HFF-Myc (cell line): ENCODE data around the gene SLC6A20.

ENCODE experiments used
- DNase-seq: peaks from one replicate; pipeline ENCODE4 v3.0.0-alpha.2; 2011; ENCODE audit warnings: low read depth; ENCODE audit errors: extremely low read depth
- H3K4me3 ChIP-seq: replicated peaks from 2 replicates; pipeline ENCODE4 v1.5.1; 2011; ENCODE audit warnings: low read depth, mild to moderate bottlenecking, control low read depth, low read length
- TF ChIP-seq, protein P1 (sequence below): IDR thresholded peaks from 2 replicates; pipeline ENCODE4 v1.5.1; 2012; ENCODE audit warnings: mild to moderate bottlenecking, low read depth, low read length, control low read depth; ENCODE audit errors: missing control alignments

Gene SLC6A20

DNA sequence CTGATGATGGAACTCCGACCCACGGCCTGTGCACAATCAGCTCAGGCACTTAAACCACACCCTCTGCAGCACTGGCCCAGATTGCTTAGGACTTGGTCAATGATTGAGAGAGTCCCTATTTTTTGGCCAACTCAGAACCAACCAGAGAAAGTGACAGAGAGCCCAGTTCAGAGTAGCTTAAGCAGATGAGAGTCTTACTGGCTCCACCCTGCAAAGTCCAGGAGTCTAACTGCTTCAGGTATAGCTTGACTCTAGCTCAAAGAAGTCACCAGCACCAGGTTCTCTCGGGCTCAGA, 20.1 kb downstream of the SLC6A20 start:
- no peak overlapping the region for H3K4me3 ChIP-seq
- TF ChIP-seq, protein P1, sequence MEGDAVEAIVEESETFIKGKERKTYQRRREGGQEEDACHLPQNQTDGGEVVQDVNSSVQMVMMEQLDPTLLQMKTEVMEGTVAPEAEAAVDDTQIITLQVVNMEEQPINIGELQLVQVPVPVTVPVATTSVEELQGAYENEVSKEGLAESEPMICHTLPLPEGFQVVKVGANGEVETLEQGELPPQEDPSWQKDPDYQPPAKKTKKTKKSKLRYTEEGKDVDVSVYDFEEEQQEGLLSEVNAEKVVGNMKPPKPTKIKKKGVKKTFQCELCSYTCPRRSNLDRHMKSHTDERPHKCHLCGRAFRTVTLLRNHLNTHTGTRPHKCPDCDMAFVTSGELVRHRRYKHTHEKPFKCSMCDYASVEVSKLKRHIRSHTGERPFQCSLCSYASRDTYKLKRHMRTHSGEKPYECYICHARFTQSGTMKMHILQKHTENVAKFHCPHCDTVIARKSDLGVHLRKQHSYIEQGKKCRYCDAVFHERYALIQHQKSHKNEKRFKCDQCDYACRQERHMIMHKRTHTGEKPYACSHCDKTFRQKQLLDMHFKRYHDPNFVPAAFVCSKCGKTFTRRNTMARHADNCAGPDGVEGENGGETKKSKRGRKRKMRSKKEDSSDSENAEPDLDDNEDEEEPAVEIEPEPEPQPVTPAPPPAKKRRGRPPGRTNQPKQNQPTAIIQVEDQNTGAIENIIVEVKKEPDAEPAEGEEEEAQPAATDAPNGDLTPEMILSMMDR, result no peak
- no peak for DNase-seq

DNA sequence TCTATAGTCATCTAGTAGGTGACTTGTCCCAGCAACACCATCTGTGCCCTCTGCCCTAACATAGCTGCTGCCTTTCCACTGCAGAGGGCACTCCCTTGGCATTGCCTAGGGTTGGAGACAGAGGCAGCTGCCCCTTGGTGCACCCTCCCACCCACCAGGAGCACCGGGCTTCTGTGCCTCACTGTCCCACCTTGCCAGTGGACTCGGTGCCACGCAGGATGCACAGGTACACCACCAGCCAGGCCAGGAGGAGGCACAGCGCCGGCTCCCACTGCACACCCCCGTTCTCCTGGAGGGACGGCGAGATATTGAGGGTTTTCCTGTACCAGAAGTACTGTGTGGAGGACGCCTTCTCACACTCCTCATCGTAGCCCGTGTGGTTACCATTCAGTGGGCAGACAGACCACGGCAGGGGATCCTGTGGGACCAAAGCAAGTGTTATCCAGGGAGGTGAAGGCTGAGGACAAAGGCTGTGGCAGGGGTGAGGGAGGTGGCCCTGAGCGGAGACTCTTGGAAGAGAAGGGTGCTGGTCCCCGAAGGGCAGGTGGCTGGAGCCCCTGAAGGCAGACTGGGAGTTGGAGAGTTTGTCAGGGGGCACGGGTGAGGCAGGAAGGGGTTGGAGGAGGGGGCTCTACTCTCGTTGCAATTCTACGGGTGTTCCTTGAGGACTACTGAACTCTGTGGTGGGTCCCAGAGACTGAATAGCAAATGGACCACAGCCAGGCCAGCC, 20.6 kb downstream of the SLC6A20 start:
- no peak overlapping the region for H3K4me3 ChIP-seq
- no peak for DNase-seq
- TF ChIP-seq, protein P1, result no peak

DNA sequence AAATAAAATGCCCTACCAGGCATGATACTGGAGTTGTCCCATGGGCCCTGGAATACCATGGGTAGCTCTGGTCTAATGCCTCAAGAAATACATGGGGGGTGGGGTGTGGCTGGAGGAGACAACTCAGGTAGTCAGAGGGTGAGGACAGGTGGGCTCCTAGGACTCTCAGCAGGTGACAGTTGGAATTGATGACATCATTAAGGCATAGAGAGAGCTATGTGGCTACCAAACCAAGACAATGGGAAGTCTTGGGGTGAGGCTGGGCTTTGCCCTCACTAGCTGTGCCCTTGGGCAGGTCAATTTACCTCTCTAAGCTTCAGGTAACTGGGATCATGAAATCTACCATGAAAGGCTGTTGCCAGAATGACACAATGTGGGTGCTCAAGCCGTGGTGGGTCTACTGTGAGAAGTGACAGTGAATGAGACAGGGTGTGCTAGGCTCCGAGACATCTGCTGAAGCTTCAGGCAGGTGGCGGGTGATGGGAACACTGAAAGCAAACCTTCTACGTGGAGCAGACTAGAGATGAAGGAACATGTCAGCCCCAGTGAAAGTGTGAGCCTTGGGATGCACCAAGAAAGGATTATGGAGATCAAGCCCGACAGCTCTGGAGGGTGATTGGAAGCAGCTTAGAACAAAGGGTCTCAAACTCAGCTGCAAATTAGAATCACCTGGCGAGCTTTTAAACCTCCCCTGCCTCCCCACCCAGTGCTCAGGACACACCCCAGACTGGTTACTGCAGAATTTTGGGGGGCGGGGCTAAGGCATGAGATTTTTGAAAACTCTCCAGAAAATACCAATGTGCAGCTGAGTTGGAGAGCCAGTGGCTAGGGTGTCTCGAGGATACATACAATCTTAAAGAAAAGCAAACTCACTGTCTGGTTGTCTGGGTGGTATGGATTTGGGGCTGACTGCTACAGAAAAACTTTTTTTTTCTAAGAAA, 21.5 kb downstream of the SLC6A20 start:
- TF ChIP-seq, protein P1, result no peak
- H3K4me3 ChIP-seq, result no peak overlapping the region
- DNase-seq, result no peak

DNA sequence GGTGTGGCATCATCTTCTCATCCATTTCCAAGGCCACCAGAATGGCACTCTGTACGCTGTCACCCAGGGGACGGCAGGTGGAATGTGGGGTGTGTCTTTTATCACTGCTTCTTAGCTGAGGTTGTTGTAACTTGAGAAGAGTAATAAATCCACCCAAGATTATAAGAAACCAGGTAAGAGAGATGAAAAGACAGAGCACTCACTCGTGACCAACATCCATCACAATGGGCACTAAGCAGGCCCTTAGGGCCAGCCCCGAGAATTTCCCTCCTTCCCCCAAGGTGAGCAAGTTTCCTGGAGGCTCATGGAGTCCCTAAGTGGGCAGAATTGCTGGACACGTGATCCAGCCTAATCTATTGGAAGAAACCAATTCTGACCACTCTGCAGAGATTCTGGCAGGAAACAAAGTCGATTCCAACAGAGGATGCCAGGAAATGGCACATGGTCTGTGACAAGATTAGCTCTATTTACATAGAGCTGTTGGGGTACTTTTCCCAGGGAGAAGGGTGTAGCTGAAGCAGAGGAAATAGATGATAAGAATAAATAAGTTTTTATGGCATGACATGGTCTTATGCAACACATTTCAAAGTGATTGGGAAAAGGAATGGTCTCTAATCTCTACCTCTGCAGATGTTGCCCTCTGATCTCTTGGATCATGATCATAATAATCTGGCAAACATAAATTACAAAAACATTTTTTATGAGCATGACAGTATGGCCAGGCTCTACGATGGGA, 22.5 kb downstream of the SLC6A20 start:
- H3K4me3 ChIP-seq, result no peak overlapping the region
- TF ChIP-seq, protein P1, result no peak
- DNase-seq, result no peak

DNA sequence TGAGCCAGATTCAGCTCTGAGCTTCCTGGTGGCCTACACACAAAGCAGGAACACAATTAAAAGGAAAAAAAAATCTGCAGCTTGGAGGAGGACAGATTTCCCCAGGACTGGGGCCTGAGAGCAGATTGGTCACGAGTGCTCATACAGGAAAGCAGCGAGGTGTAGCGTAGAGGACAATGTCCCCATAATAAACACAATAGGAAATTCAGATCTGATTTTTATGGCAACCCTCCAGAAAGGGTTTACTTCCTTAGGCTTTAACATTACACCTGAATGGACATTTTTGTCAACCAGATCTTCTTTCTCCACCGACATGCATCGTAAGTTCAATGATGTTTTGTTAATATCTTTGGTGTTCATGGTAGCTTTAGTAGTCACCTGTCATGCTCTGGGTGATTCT, 23.3 kb downstream of the SLC6A20 start:
- TF ChIP-seq, protein P1, result no peak
- DNase-seq, result no peak
- H3K4me3 ChIP-seq, result no peak overlapping the region

DNA sequence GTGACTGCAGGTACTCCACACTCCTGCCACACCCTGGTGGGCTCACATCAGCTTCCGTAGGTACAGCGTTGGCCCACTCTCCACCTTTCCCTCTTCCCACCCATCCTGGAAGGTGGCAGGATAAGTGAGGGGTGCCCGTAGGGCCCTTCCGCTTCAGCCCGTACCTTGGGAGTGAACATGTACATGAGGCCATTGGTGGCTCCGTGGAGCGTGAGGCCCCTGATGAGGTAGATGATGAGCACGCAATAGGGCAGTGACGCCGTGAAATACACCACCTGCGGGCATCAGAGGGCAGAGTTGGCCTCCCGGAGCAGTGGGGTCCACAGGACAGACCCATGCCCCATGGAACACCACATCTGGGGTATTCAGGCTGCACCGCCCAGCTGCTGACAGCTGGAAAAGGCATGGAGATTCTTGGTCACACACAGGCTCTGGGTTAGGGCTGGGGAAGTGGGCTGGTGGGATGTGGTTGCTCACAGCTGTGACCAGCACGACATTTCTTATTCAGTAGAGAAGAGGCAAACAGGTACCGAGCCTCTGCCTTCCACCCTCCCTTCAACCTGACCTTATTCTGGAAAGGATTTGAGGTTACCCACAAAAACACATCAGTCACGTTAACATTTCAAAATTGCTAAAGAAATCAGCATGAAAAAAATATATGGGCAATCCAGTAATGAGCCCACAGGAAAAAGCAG, 23.8 kb downstream of the SLC6A20 start:
- no peak overlapping the region for H3K4me3 ChIP-seq
- no peak for DNase-seq
- TF ChIP-seq, protein P1, result no peak
